Measurements from ENCODE around the gene FNIP1.

DNA sequence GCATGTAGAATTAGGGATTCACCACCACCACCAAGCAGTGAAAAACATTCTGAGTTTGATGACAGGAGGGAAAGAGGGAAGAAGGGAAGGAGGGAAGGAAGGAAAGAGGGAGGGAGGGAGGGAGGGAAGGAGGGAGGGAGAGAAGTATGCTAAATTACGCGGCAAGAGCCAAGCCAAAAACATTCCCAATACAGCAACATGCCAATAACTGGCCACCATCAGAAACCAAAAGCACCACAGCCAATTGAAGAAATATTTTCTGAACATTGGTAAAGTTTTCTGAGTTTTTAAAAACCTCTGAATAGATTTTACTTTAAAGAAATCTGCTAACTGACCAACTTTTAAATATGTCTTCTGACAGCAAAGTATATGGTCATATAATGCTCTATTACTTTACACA lies 36.0 kb downstream of the FNIP1 start:
- TF ChIP-seq, protein P1, sequence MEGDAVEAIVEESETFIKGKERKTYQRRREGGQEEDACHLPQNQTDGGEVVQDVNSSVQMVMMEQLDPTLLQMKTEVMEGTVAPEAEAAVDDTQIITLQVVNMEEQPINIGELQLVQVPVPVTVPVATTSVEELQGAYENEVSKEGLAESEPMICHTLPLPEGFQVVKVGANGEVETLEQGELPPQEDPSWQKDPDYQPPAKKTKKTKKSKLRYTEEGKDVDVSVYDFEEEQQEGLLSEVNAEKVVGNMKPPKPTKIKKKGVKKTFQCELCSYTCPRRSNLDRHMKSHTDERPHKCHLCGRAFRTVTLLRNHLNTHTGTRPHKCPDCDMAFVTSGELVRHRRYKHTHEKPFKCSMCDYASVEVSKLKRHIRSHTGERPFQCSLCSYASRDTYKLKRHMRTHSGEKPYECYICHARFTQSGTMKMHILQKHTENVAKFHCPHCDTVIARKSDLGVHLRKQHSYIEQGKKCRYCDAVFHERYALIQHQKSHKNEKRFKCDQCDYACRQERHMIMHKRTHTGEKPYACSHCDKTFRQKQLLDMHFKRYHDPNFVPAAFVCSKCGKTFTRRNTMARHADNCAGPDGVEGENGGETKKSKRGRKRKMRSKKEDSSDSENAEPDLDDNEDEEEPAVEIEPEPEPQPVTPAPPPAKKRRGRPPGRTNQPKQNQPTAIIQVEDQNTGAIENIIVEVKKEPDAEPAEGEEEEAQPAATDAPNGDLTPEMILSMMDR (IDR thresholded peaks at IDR 0.05; ENCODE audit: poor library complexity, severe bottlenecking), result no peak
- TF ChIP-seq EZH2 (IDR thresholded peaks at IDR 0.05; ENCODE audit: borderline replicate concordance, insufficient read depth, low read length, poor library complexity, severe bottlenecking) (no peak), MXI1 (conservative IDR thresholded peaks at IDR 0.05; ENCODE audit: poor library complexity, severe bottlenecking) (no peak)

Measured in neural cell (in vitro differentiated cells).